GM19238 (cell line): ENCODE measurements around the gene ARFGEF3.
"Not testable (repeated sequence)": the region's sequence is repeated elsewhere in the genome, so short reads cannot be mapped to it uniquely, and the experiment has no call there.

Source experiments
- DNase-seq: peaks from one replicate; pipeline ENCODE4 v3.0.0; 2011; ENCODE audit warnings: low spot score; ENCODE audit not compliant: insufficient read length

The ARFGEF3 gene

GRCh38 chr6:138211048-138211581 lies 49.4 kb downstream of the ARFGEF3 start:
- no peak for DNase-seq

GRCh38 chr6:138211601-138212000 lies 49.9 kb downstream of the ARFGEF3 start:
- DNase-seq, result no peak

- not testable (repeated sequence) for DNase-seq
These were observed 50.8 kb downstream of the ARFGEF3 start for GRCh38 chr6:138212530-138212929.

GRCh38 chr6:138215093-138215782 lies 53.5 kb downstream of the ARFGEF3 start:
- no peak for DNase-seq

GRCh38 chr6:138218449-138218848 lies 56.7 kb downstream of the ARFGEF3 start, which contains the start of gene PBOV1:
Gene PBOV1 (minus strand): TSS chr6:138218491. CDS start chr6:138218395, 96 bp downstream.
- no peak for DNase-seq

- DNase-seq, result no peak
These were observed 57.7 kb downstream of the ARFGEF3 start for GRCh38 chr6:138219398-138219797.

GRCh38 chr6:138219901-138220300 lies 58.2 kb downstream of the ARFGEF3 start:
- DNase-seq, result no peak

- no peak for DNase-seq
These were observed 61.3 kb downstream of the ARFGEF3 start for GRCh38 chr6:138222901-138223546.

- no peak for DNase-seq
These were observed 64.2 kb downstream of the ARFGEF3 start for GRCh38 chr6:138225953-138226352.

- DNase-seq, result no peak
These were observed 65.1 kb downstream of the ARFGEF3 start for GRCh38 chr6:138226700-138227315.

GRCh38 chr6:138227316-138227781 lies 65.6 kb downstream of the ARFGEF3 start:
- no peak for DNase-seq

GRCh38 chr6:138229072-138229471 lies 67.3 kb downstream of the ARFGEF3 start:
- DNase-seq, result no peak

- no peak for DNase-seq
These were observed 68.0 kb downstream of the ARFGEF3 start for GRCh38 chr6:138229663-138230179.

GRCh38 chr6:138230221-138230620 lies 68.5 kb downstream of the ARFGEF3 start:
- DNase-seq, result no peak

- no peak for DNase-seq
These were observed 69.1 kb downstream of the ARFGEF3 start for GRCh38 chr6:138230759-138231380.

- DNase-seq, result no peak
These were observed 69.7 kb downstream of the ARFGEF3 start for GRCh38 chr6:138231381-138231886.

GRCh38 chr6:138234363-138234762 lies 72.6 kb downstream of the ARFGEF3 start:
- no peak for DNase-seq

- DNase-seq, result no peak
These were observed 73.5 kb downstream of the ARFGEF3 start for GRCh38 chr6:138235205-138235604.

GRCh38 chr6:138235693-138236092 lies 74.0 kb downstream of the ARFGEF3 start:
- no peak for DNase-seq

GRCh38 chr6:138237463-138237862 lies 75.7 kb downstream of the ARFGEF3 start:
- no peak for DNase-seq

GRCh38 chr6:138238368-138238767 lies 76.6 kb downstream of the ARFGEF3 start:
- DNase-seq, result no peak
